GM18873 (cell line): ENCODE results near the gene HSPA14.
"Not testable (repeated sequence)": the region's sequence is repeated elsewhere in the genome, so short reads cannot be mapped to it uniquely, and the experiment has no call there.

ENCODE experiments used
- ATAC-seq: cut with Tn5 transposase; IDR thresholded peaks from one replicate; pipeline ENCODE4 v1.9.1; 2021; ENCODE audit warnings: mild to moderate bottlenecking, moderate library complexity, moderate number of reproducible peaks; ENCODE audit not compliant: unreplicated experiment, low FRiP score

HSPA14 gene

GRCh38 chr10:14837003-14837756 is 926 bp upstream of the HSPA14 start:
- ATAC-seq = no peak

GRCh38 chr10:14838582-14839304 is 637 bp downstream of the HSPA14 start:
- no peak for ATAC-seq

GRCh38 chr10:14839305-14839695 is 1.2 kb downstream of the HSPA14 start:
- no peak for ATAC-seq

GRCh38 chr10:14840178-14840577 is 2.1 kb downstream of the HSPA14 start:
- no peak for ATAC-seq

GRCh38 chr10:14843327-14843988 is 5.4 kb downstream of the HSPA14 start:
- no peak for ATAC-seq

GRCh38 chr10:14844948-14845347 is 6.8 kb downstream of the HSPA14 start:
- ATAC-seq = no peak

GRCh38 chr10:14852236-14852635 is 14.1 kb downstream of the HSPA14 start:
- no peak for ATAC-seq

- ATAC-seq = no peak
Observed at GRCh38 chr10:14855453-14855852, 17.3 kb downstream of the HSPA14 start.

GRCh38 chr10:14858338-14858960 is 20.3 kb downstream of the HSPA14 start:
- no peak for ATAC-seq

- no peak for ATAC-seq
Observed at GRCh38 chr10:14859043-14859442, 20.9 kb downstream of the HSPA14 start.

- no peak for ATAC-seq
Observed at GRCh38 chr10:14859775-14860174, 21.7 kb downstream of the HSPA14 start.

GRCh38 chr10:14860791-14861190 is 22.7 kb downstream of the HSPA14 start:
- ATAC-seq = no peak

- not testable (repeated sequence) for ATAC-seq
Observed at GRCh38 chr10:14864466-14864865, 26.4 kb downstream of the HSPA14 start.

- not testable (repeated sequence) for ATAC-seq
Observed at GRCh38 chr10:14864871-14865270, 26.8 kb downstream of the HSPA14 start.

- ATAC-seq = no peak
Observed at GRCh38 chr10:14873090-14873760, 35.1 kb downstream of the HSPA14 start.

- no peak for ATAC-seq
Observed at GRCh38 chr10:14875941-14876340, 37.8 kb downstream of the HSPA14 start.

- ATAC-seq = no peak
Observed at GRCh38 chr10:14876764-14877163, 38.7 kb downstream of the HSPA14 start.

GRCh38 chr10:14878266-14879123 is 40.4 kb downstream of the HSPA14 start, which contains the start of gene SUV39H2:
TSS of gene SUV39H2 (plus strand) at chr10:14878866. CDS start at chr10:14878889, 23 bp downstream.
- peak; percentile 86 for ATAC-seq
